Spleen (tissue), 11 donors: ENCODE data around the gene NSG1. TPM values are rescaled to one million over a fixed set of nuclear protein-coding genes. Genes with fewer than 3 reads are reported as not detected.

Source experiments
- DNase-seq: peaks from one replicate; pipeline ENCODE4 v3.0.0-alpha.2; 2020
- H3K27ac ChIP-seq, 8 donors: fragments of 200-600 bp; sonication (generic) in 7 of 8; 1 replicate in 4 of 8; 2 replicates in 4 of 8; pipeline versions ENCODE4 v1.5.0 to v1.8.0; 2016 to 2021; ENCODE audit warnings: inconsistent platforms in 4 of 8, mild to moderate bottlenecking in 4 of 8, moderate library complexity in 1 of 8
- H3K27me3 ChIP-seq, 7 donors: fragments of 200-600 bp; sonication (generic) in 6 of 7; replicated peaks in 1 of 7; 1 replicate in 4 of 7; 2 replicates in 3 of 7; pipeline versions ENCODE4 v1.5.0 to v1.8.0; 2016 to 2021; ENCODE audit warnings: inconsistent platforms in 3 of 7, mild to moderate bottlenecking in 1 of 7
- H3K36me3 ChIP-seq, 6 donors: fragments of 200-600 bp; sonication (generic) in 5 of 6; 1 replicate in 4 of 6; 2 replicates in 2 of 6; pipeline versions ENCODE4 v1.5.0 to v1.8.0; 2016 to 2021; ENCODE audit warnings: inconsistent platforms in 2 of 6
- H3K4me1 ChIP-seq, 6 donors: fragments of 200-600 bp; sonication (generic) in 5 of 6; 1 replicate in 3 of 6; 2 replicates in 3 of 6; pipeline versions ENCODE4 v1.5.0 to v1.8.0; 2016 to 2021; ENCODE audit warnings: inconsistent platforms in 3 of 6
- H3K4me3 ChIP-seq, 8 donors: fragments of 200-600 bp; sonication (generic) in 7 of 8; 1 replicate in 4 of 8; 2 replicates in 4 of 8; pipeline versions ENCODE4 v1.5.0 to v1.8.0; 2016 to 2021; ENCODE audit warnings: inconsistent platforms in 4 of 8, mild to moderate bottlenecking in 4 of 8, moderate library complexity in 2 of 8
- H3K9me3 ChIP-seq, 8 donors: fragments of 200-600 bp; sonication (generic) in 7 of 8; 1 replicate in 4 of 8; 2 replicates in 4 of 8; pipeline versions ENCODE4 v1.5.0 to v1.8.0; 2016 to 2021; ENCODE audit warnings: inconsistent platforms in 4 of 8
- CTCF ChIP-seq, 11 experiments: fragments of 200-600 bp in 7 of 11; fragments of 450-650 bp in 4 of 11; sonication (generic) in 4 of 11; IDR thresholded peaks in 8 of 11; conservative IDR thresholded peaks in 3 of 11; 1 replicate in 7 of 11; 2 replicates in 4 of 11; pipeline versions ENCODE4 v1.4.0 to v1.8.0; 2016 to 2021; ENCODE audit warnings: antibody characterized with exemption in 11 of 11, inconsistent platforms in 4 of 11, mild to moderate bottlenecking in 1 of 11
- POLR2A ChIP-seq, 3 donors: fragments of 450-650 bp; IDR thresholded peaks; one replicate each; pipeline ENCODE4 v1.5.1; 2017; ENCODE audit warnings: antibody characterized with exemption in 3 of 3, mild to moderate bottlenecking in 1 of 3
- POLR2AphosphoS5 ChIP-seq, 3 donors: sonication (generic); formaldehyde crosslinking; IDR thresholded peaks; one replicate each; pipeline ENCODE4 v1.5.1; 2017; ENCODE audit warnings: antibody characterized with exemption in 3 of 3
- WGBS, 5 donors: extraction: QIAGEN DNeasy Blood & Tissue Kit in 3 of 5; methylation state at CpG; one replicate each; pipeline versions ENCODE4 v1.1.5 to v1.1.7; 2013 to 2018; 5-methylcytosine and 5-hydroxymethylcytosine counted together
- intact Hi-C: fragments of 100-400 bp; cut with DNase I; formaldehyde crosslinking; loops from one replicate; pipeline ENCODE4 v1.15.0; 2023; ENCODE audit warnings: low total_unique reads
- polyA plus RNA-seq, 3 donors: library from polyadenylated mRNA; stranded (reverse); fragments of 200-250 nt; gene quantifications; one replicate each; pipeline ENCODE4 v1.2.1, GENCODE V29; 2013
- total RNA-seq, 7 donors: library from RNA; depleted of rRNA in 3 of 7; stranded (reverse); fragments of >200 nt in 3 of 7; fragmentation: NEBNext Ultra II Directional in 4 of 7; extraction: Animal tissue kit (Norgen Biotek cat#: 25700) in 4 of 7; gene quantifications; one replicate each; pipeline versions ENCODE4 v1.1.0 to v1.2.1, GENCODE V29; 2016 to 2021
- donor health status: healthy with polysubstance abuse.
- donor health status: DM: no; HTN: no; CAD: no; lungs with moderate emphysema.
- donor health status: DM: no; HTN: no; CAD: no.
- donor health status: Bipolar disorder and iron deficiency.
- donor health status: healthy.
- donor health status: DM: no; HTN: no; CAD: no.
- donor health status: DM: yes; HTN: yes; CAD: no.

Gene NSG1
- total and polyA plus RNA-seq, 10 donors = 0.22 to 4.1 (median 1.4) TPM

- no peaks in the 10 kb centered on the region for H3K4me1 ChIP-seq
- DNase-seq = no peak
- intact Hi-C loops = no loop called here
- TF ChIP-seq CTCF (IDR thresholded peaks at IDR 0.05 in 8 of 11, conservative IDR thresholded peaks at IDR 0.05 in 3 of 11) = no peak
- no peak for TF ChIP-seq POLR2A (IDR thresholded peaks at IDR 0.05)
- no peak for TF ChIP-seq POLR2AphosphoS5 (IDR thresholded peaks at IDR 0.05)
- no peak overlapping the region for H3K4me3 ChIP-seq
- peaks cover 3 to 94% (median 44%) of the 10 kb centered on the region in 6 donors for H3K36me3 ChIP-seq
- no peak overlapping the region for H3K27ac ChIP-seq
- no peaks in the 10 kb centered on the region for H3K27me3 ChIP-seq
- WGBS, 5 donors = 76 to 90% (median 84%) methylated on average over 5 of the region's 5 CpGs
- H3K9me3 ChIP-seq = no peaks in the 10 kb centered on the region
These were observed 71.1 kb downstream of the NSG1 start for GRCh38 chr4:4457803-4458553.

- no peaks in the 10 kb centered on the region for H3K27me3 ChIP-seq
- H3K36me3 ChIP-seq = peaks cover 3 to 91% (median 35%) of the 10 kb centered on the region in 6 donors
- no peak overlapping the region for H3K27ac ChIP-seq
- no peak for TF ChIP-seq POLR2A (IDR thresholded peaks at IDR 0.05)
- TF ChIP-seq CTCF (IDR thresholded peaks at IDR 0.05 in 8 of 11, conservative IDR thresholded peaks at IDR 0.05 in 3 of 11) = no peak
- TF ChIP-seq POLR2AphosphoS5 (IDR thresholded peaks at IDR 0.05) = no peak
- no peak for DNase-seq
- H3K4me3 ChIP-seq = no peak overlapping the region
- 94 to 97% (median 95%) methylated on average over 5 of the region's 5 CpGs for WGBS, 5 donors
- no peaks in the 10 kb centered on the region for H3K9me3 ChIP-seq
- no peaks in the 10 kb centered on the region for H3K4me1 ChIP-seq
- intact Hi-C loops = no loop called here
These were observed 72.3 kb downstream of the NSG1 start for GRCh38 chr4:4459181-4459580.

GRCh38 chr4:4460759-4461158 lies 73.9 kb downstream of the NSG1 start:
- Histone ChIP-seq H3K4me1 (no peaks in the 10 kb centered on the region), H3K36me3 (peaks cover 3 to 91% (median 38%) of the 10 kb centered on the region in 6 donors), H3K4me3 (no peak overlapping the region), H3K27ac (no peak overlapping the region), H3K27me3 (no peaks in the 10 kb centered on the region), H3K9me3 (peaks cover 0 to 4% (median 0%) of the 10 kb centered on the region in 8 donors)
- 87 to 95% (median 89%) methylated on average over 6 of the region's 6 CpGs for WGBS, 5 donors
- no peak for TF ChIP-seq POLR2AphosphoS5 (IDR thresholded peaks at IDR 0.05)
- no peak for DNase-seq
- intact Hi-C loops = no loop called here

- no peak for DNase-seq
- peak overlapping the region in 3 of 8 donors; percentile 26 to 59 (median 29) for H3K27ac ChIP-seq
- peaks cover 0 to 4% (median 0%) of the 10 kb centered on the region in 8 donors for H3K9me3 ChIP-seq
- peaks cover 2 to 91% (median 40%) of the 10 kb centered on the region in 6 donors for H3K36me3 ChIP-seq
- H3K4me1 ChIP-seq = no peaks in the 10 kb centered on the region
- TF ChIP-seq POLR2A (IDR thresholded peaks at IDR 0.05) (no peak), CTCF (IDR thresholded peaks at IDR 0.05 in 8 of 11, conservative IDR thresholded peaks at IDR 0.05 in 3 of 11) (no peak), POLR2AphosphoS5 (IDR thresholded peaks at IDR 0.05) (no peak)
- H3K27me3 ChIP-seq = no peaks in the 10 kb centered on the region
- intact Hi-C loops = no loop called here
- H3K4me3 ChIP-seq = no peak overlapping the region
These were observed 74.3 kb downstream of the NSG1 start for GRCh38 chr4:4461178-4461577.
